Esophagus squamous epithelium (tissue), 5 donors: ENCODE data around the gene DUSP16. TPM values are rescaled to one million over a fixed set of nuclear protein-coding genes. Genes with fewer than 3 reads are reported as not detected.
"Not testable (repeated sequence)": the region's sequence is repeated elsewhere in the genome, so short reads cannot be mapped to it uniquely, and the experiment has no call there.

Experiments used
- DNase-seq: peaks from one replicate; lab custom pipeline; 2025; lab: John Stamatoyannopoulos, UW
- H3K27ac ChIP-seq, 4 donors: fragments of 200-600 bp; sonication (generic); one replicate each; pipeline ENCODE4 v1.5.1; 2016 to 2019; ENCODE audit warnings: mild to moderate bottlenecking in 1 of 4
- H3K27me3 ChIP-seq, 4 donors: fragments of 200-600 bp; sonication (generic); 1 replicate in 3 of 4; 2 replicates in 1 of 4; pipeline versions ENCODE4 v1.5.1 to v1.6.0; 2017 to 2021; ENCODE audit warnings: antibody characterized with exemption in 1 of 4
- H3K36me3 ChIP-seq, 3 donors: fragments of 200-600 bp; sonication (generic); one replicate each; pipeline ENCODE4 v1.5.1; 2016 to 2019
- H3K4me1 ChIP-seq, 3 donors: fragments of 200-600 bp; sonication (generic); one replicate each; pipeline ENCODE4 v1.5.1; 2017 to 2019
- H3K4me3 ChIP-seq, 4 donors: fragments of 200-600 bp; sonication (generic); 1 replicate in 3 of 4; 2 replicates in 1 of 4; pipeline ENCODE4 v1.5.1; 2016 to 2019; ENCODE audit warnings: mild to moderate bottlenecking in 2 of 4, moderate library complexity in 1 of 4
- H3K9me3 ChIP-seq, 3 donors: fragments of 200-600 bp; sonication (generic); one replicate each; pipeline ENCODE4 v1.5.1; 2016 to 2019
- CTCF ChIP-seq, 6 experiments: fragments of 450-650 bp in 4 of 6; fragments of 200-600 bp in 2 of 6; sonication (generic) in 2 of 6; IDR thresholded peaks; one replicate each; pipeline ENCODE4 v1.5.1; 2016 to 2019; ENCODE audit warnings: antibody characterized with exemption in 6 of 6, mild to moderate bottlenecking in 4 of 6, moderate library complexity in 4 of 6
- POLR2A ChIP-seq, 4 donors: fragments of 450-650 bp; IDR thresholded peaks; one replicate each; pipeline ENCODE4 v1.6.1; 2017; ENCODE audit warnings: antibody characterized with exemption in 4 of 4, mild to moderate bottlenecking in 4 of 4, moderate library complexity in 3 of 4
- WGBS, 2 donors: methylation state at CpG; one replicate each; pipeline ENCODE4 v1.1.5; 2018; 5-methylcytosine and 5-hydroxymethylcytosine counted together
- intact Hi-C: fragments of 100-400 bp; cut with DNase I; formaldehyde crosslinking; loops from one replicate; pipeline ENCODE4 v1.15.0; 2022
- total RNA-seq, 4 donors: library from RNA; depleted of rRNA; stranded (reverse); fragments of >200 nt; gene quantifications; one replicate each; pipeline ENCODE4 v1.1.0, GENCODE V29; 2016
- donor health status: DM: yes; HTN: yes; CAD: no.

DUSP16 gene
- total RNA-seq, 4 donors from 2014 or later = 15.6 to 27.9 (median 16.5) TPM

- H3K4me3 ChIP-seq = peak overlapping the region in 3 of 4 donors; percentile 1 to 38 (median 16)
- intact Hi-C loops = no loop called here
- WGBS, 2 donors = 56 to 68% methylated on average over 11 of the region's 11 CpGs
- H3K9me3 ChIP-seq = no peaks in the 10 kb centered on the region
- peaks cover 0 to 38% (median 4%) of the 10 kb centered on the region in 3 donors for H3K4me1 ChIP-seq
- no peak for TF ChIP-seq POLR2A (IDR thresholded peaks at IDR 0.05)
- peaks cover 0 to 11% (median 0%) of the 10 kb centered on the region in 3 donors for H3K36me3 ChIP-seq
- no peaks in the 10 kb centered on the region for H3K27me3 ChIP-seq
- peak overlapping the region; percentile 10 to 77 (median 66) for H3K27ac ChIP-seq
- DNase-seq = no peak
These were observed 56.8 kb downstream of the DUSP16 start for GRCh38 chr12:12505544-12506495.

DNA sequence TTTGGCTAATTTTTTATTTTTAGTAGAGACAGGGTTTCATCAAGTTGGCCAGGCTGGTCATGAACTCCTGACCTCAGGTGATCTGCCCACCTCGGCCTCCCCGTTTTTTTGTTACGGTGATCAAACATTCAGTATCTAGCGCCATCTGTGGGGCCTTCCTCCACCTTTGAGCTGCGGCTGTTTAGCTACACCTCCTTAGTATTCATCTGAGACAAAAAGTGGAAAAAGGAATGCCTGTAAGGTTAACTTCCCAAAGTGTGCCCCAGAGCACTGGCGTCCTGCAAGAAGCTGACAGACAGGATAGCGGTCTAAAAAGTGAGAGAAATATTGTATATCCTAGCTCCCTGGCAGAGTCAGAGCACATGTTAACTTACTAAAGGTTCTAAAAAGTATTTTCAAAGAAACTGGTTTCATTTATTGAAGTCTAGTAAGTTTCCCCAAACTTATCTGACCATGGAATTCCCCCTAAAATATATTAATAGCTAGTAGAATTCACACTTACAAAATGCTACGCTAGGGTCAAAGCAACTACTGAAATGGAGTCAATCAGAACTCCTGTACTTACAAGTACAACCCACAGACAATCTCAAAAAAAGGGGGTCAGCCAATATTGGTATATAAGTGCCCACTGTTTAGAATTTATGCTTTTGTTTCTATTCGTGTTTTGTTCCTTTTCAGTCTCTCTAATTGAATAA is 59.1 kb downstream of the DUSP16 start:
- Histone ChIP-seq H3K4me1 (peaks cover 0 to 29% (median 4%) of the 10 kb centered on the region in 3 donors), H3K27ac (no peak overlapping the region), H3K9me3 (no peaks in the 10 kb centered on the region), H3K36me3 (peaks cover 0 to 16% (median 0%) of the 10 kb centered on the region in 3 donors), H3K4me3 (no peak overlapping the region), H3K27me3 (no peaks in the 10 kb centered on the region)
- intact Hi-C loops = no loop called here
- no peak for DNase-seq
- no peak for TF ChIP-seq CTCF (IDR thresholded peaks at IDR 0.05)
- no peak for TF ChIP-seq POLR2A (IDR thresholded peaks at IDR 0.05)
- WGBS, 2 donors = 78 to 88% methylated on average over 9 of the region's 9 CpGs

DNA sequence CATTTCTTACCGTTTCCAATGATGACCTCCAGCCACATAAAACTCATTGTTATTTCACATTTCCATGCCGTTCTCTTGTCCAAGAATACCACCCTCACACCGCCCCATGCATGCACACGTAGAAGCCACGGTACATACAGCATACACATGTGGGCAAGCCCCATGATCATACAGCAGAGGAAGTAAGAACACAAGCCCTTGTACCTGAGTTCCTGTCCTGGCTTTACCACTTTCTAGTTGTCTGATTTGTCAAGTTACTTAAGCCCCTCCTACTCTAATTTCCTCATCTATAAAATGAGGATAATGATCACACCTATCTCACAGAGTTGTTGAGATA is 59.9 kb downstream of the DUSP16 start:
- intact Hi-C loops = no loop called here
- Histone ChIP-seq H3K36me3 (peaks cover 0 to 23% (median 0%) of the 10 kb centered on the region in 3 donors), H3K27ac (no peak overlapping the region), H3K9me3 (no peaks in the 10 kb centered on the region), H3K4me1 (peaks cover 0 to 26% (median 4%) of the 10 kb centered on the region in 3 donors), H3K27me3 (no peaks in the 10 kb centered on the region), H3K4me3 (no peak overlapping the region)
- DNase-seq = no peak
- TF ChIP-seq POLR2A (IDR thresholded peaks at IDR 0.05) = no peak
- no peak for TF ChIP-seq CTCF (IDR thresholded peaks at IDR 0.05)
- 80 to 95% methylated on average over 5 of the region's 5 CpGs for WGBS, 2 donors

- H3K36me3 ChIP-seq = peaks cover 0 to 27% (median 0%) of the 10 kb centered on the region in 3 donors
- H3K27ac ChIP-seq, H3K27me3 ChIP-seq, intact Hi-C loops, DNase-seq, H3K9me3 ChIP-seq, H3K4me3 ChIP-seq: not testable (repeated sequence)
- WGBS, 2 donors = 81 to 87% methylated on average over 7 of the region's 7 CpGs
- H3K4me1 ChIP-seq = peaks cover 0 to 24% (median 4%) of the 10 kb centered on the region in 3 donors
These were observed 60.4 kb downstream of the DUSP16 start for GRCh38 chr12:12502130-12502814.

GRCh38 chr12:12501121-12501520 is 61.5 kb downstream of the DUSP16 start:
- 68 to 79% methylated on average over 3 of the region's 3 CpGs for WGBS, 2 donors
- TF ChIP-seq POLR2A (IDR thresholded peaks at IDR 0.05) (no peak), CTCF (IDR thresholded peaks at IDR 0.05) (no peak)
- Histone ChIP-seq H3K27ac (no peak overlapping the region), H3K9me3 (no peaks in the 10 kb centered on the region), H3K27me3 (no peaks in the 10 kb centered on the region), H3K4me3 (no peak overlapping the region), H3K36me3 (peaks cover 0 to 33% (median 0%) of the 10 kb centered on the region in 3 donors), H3K4me1 (peaks cover 0 to 13% (median 0%) of the 10 kb centered on the region in 3 donors)
- DNase-seq = no peak
- intact Hi-C loops = no loop called here
